H1 (cell line): ENCODE results near the gene HNRNPM. TPM values are rescaled to one million over a fixed set of nuclear protein-coding genes. Genes with fewer than 3 reads are reported as not detected.

ENCODE experiments used
- CTCF ChIA-PET: fragments of 300-600 bp; sonication (Branson Sonifier 250); formaldehyde crosslinking; loops from one replicate; lab custom pipeline; 2021; ENCODE audit not compliant: partially characterized antibody; lab: Charles Lee
- POLR2A ChIA-PET: fragments of 300-600 bp; sonication (Branson Sonifier 250); formaldehyde crosslinking; loops from one replicate; lab custom pipeline; 2021; ENCODE audit warnings: inconsistent platforms; ENCODE audit not compliant: partially characterized antibody; lab: Charles Lee
- DNase-seq, 2 experiments: peaks; one replicate each; pipeline versions ENCODE4 v3.0.0 to v3.0.0-alpha.2; 2010 to 2022; ENCODE audit warnings: low spot score in 2 of 2, low read depth in 1 of 2, mixed read lengths in 1 of 2
- FAIRE-seq: peaks from 2 replicates; lab custom pipeline; 2011; peaks lifted over from hg19 to GRCh38; lab: Jason Lieb, UNC
- H2AFZ ChIP-seq: 2 replicates; pipeline ENCODE4 v1.8.1; 2012; ENCODE audit warnings: low read length, inconsistent platforms
- H2AK5ac ChIP-seq: 2 replicates; pipeline ENCODE4 v1.6.1; 2013; ENCODE audit warnings: low read depth, low read length
- H2BK120ac ChIP-seq: replicated peaks from 2 replicates; pipeline ENCODE3; 2013; ENCODE audit warnings: low read depth, low read length, inconsistent platforms
- H2BK12ac ChIP-seq: 2 replicates; pipeline ENCODE4 v1.6.1; 2013; ENCODE audit warnings: low read depth, low read length
- H2BK15ac ChIP-seq: 2 replicates; pipeline ENCODE4 v1.6.1; 2013; ENCODE audit warnings: low read length
- H2BK20ac ChIP-seq: 2 replicates; pipeline ENCODE4 v1.6.1; 2013; ENCODE audit warnings: low read length
- H2BK5ac ChIP-seq: 2 replicates; pipeline ENCODE4 v1.6.1; 2013; ENCODE audit warnings: low read depth, low read length
- H3K14ac ChIP-seq: 2 replicates; pipeline ENCODE4 v1.6.1; 2013; ENCODE audit warnings: inconsistent platforms; ENCODE audit not compliant: insufficient read length
- H3K18ac ChIP-seq: 2 replicates; pipeline ENCODE4 v1.6.1; 2013; ENCODE audit warnings: low read length; ENCODE audit errors: extremely low read depth
- H3K23ac ChIP-seq: 2 replicates; pipeline ENCODE4 v1.6.1; 2013; ENCODE audit warnings: inconsistent platforms; ENCODE audit not compliant: insufficient read length
- H3K23me2 ChIP-seq: 2 replicates; pipeline ENCODE4 v1.6.1; 2013; ENCODE audit warnings: low read depth, low read length
- H3K27ac ChIP-seq: 2 replicates; pipeline ENCODE4 v1.6.1; 2011; ENCODE audit warnings: low read depth, low read length, inconsistent platforms
- H3K27me3 ChIP-seq, 4 experiments: replicated peaks in 1 of 4; 1 replicate in 1 of 4; 2 replicates in 3 of 4; pipeline versions ENCODE4 v1.6.1 to v1.8.1; 2011 to 2013; ENCODE audit warnings: low read length in 3 of 4, mild to moderate bottlenecking in 3 of 4, inconsistent platforms in 2 of 4, mixed read lengths in 2 of 4, moderate library complexity in 1 of 4; ENCODE audit not compliant: control insufficient read depth in 3 of 4, insufficient read depth in 3 of 4; ENCODE audit errors: extremely low read depth in 1 of 4
- H3K36me3 ChIP-seq, 4 experiments: 2 replicates each; pipeline versions ENCODE4 v1.6.1 to v1.8.1; 2011 to 2013; ENCODE audit warnings: mild to moderate bottlenecking in 4 of 4, low read length in 3 of 4, moderate library complexity in 2 of 4, control low read depth in 1 of 4, inconsistent platforms in 1 of 4; ENCODE audit not compliant: insufficient read depth in 4 of 4, control insufficient read depth in 2 of 4
- H3K4ac ChIP-seq: replicated peaks from 2 replicates; pipeline ENCODE3; 2013; ENCODE audit warnings: low read length, low read depth, mixed read lengths, inconsistent platforms; ENCODE audit not compliant: insufficient read length
- H3K4me1 ChIP-seq, 4 experiments: replicated peaks in 1 of 4; 1 replicate in 1 of 4; 2 replicates in 3 of 4; pipeline versions ENCODE4 v1.6.1 to v1.8.1; 2011 to 2013; ENCODE audit warnings: low read length in 3 of 4, inconsistent platforms in 2 of 4, mixed read lengths in 1 of 4; ENCODE audit not compliant: insufficient read depth in 4 of 4, control insufficient read depth in 3 of 4
- H3K4me2 ChIP-seq, 2 experiments: 2 replicates each; pipeline versions ENCODE4 v1.6.1 to v1.8.1; 2011 to 2013; ENCODE audit warnings: low read depth in 2 of 2, low read length in 2 of 2, control low read depth in 1 of 2, inconsistent platforms in 1 of 2, mild to moderate bottlenecking in 1 of 2; ENCODE audit not compliant: insufficient read depth in 1 of 2
- H3K4me3 ChIP-seq, 4 experiments: fragments of 200-600, 300-600 bp in 1 of 4; sonication (generic), shearing (Covaris generic), sonication (Bioruptor Twin) in 1 of 4; 2 replicates each; pipeline versions ENCODE4 v1.5.1 to v1.8.1; 2011 to 2016; ENCODE audit warnings: low read length in 4 of 4, low read depth in 3 of 4, control low read depth in 2 of 4, inconsistent platforms in 2 of 4, mild to moderate bottlenecking in 2 of 4, mixed read lengths in 1 of 4, moderate library complexity in 1 of 4; ENCODE audit not compliant: insufficient read depth in 2 of 4; ENCODE audit errors: extremely low read depth in 1 of 4
- H3K56ac ChIP-seq: replicated peaks from 2 replicates; pipeline ENCODE3; 2013; ENCODE audit warnings: low read depth, mild to moderate bottlenecking, mixed read lengths, low read length, inconsistent platforms; ENCODE audit not compliant: insufficient read length
- H3K79me1 ChIP-seq: 2 replicates; pipeline ENCODE4 v1.6.1; 2013; ENCODE audit warnings: low read depth, low read length, control low read depth
- H3K79me2 ChIP-seq, 2 experiments: 2 replicates each; pipeline versions ENCODE4 v1.6.1 to v1.8.1; 2012 to 2013; ENCODE audit warnings: low read length in 2 of 2, mild to moderate bottlenecking in 2 of 2, inconsistent platforms in 1 of 2; ENCODE audit not compliant: insufficient read depth in 2 of 2, control insufficient read depth in 1 of 2
- H3K9ac ChIP-seq, 4 experiments: replicated peaks in 1 of 4; 1 replicate in 1 of 4; 2 replicates in 3 of 4; pipeline versions ENCODE4 v1.6.1 to v1.8.1; 2011 to 2013; ENCODE audit warnings: low read depth in 3 of 4, low read length in 3 of 4, control low read depth in 2 of 4, mild to moderate bottlenecking in 2 of 4, moderate library complexity in 2 of 4, inconsistent platforms in 1 of 4; ENCODE audit errors: extremely low read depth in 1 of 4
- H3K9me3 ChIP-seq, 2 experiments: 2 replicates each; pipeline versions ENCODE4 v1.6.1 to v1.8.1; 2012 to 2013; ENCODE audit warnings: mild to moderate bottlenecking in 2 of 2, moderate library complexity in 2 of 2, control low read depth in 1 of 2, inconsistent platforms in 1 of 2, low read depth in 1 of 2, low read length in 1 of 2, mixed read lengths in 1 of 2; ENCODE audit not compliant: insufficient read depth in 2 of 2
- H4K20me1 ChIP-seq, 2 experiments: replicated peaks in 1 of 2; 2 replicates each; pipeline versions ENCODE3 to v1.8.1; 2011 to 2013; ENCODE audit warnings: inconsistent platforms in 2 of 2, low read length in 2 of 2, mild to moderate bottlenecking in 1 of 2; ENCODE audit not compliant: insufficient read depth in 2 of 2, control insufficient read depth in 1 of 2
- H4K5ac ChIP-seq: 2 replicates; pipeline ENCODE4 v1.6.1; 2013; ENCODE audit warnings: low read length, low read depth, mixed read lengths, inconsistent platforms; ENCODE audit not compliant: insufficient read length
- H4K8ac ChIP-seq: 2 replicates; pipeline ENCODE4 v1.8.0; 2013; ENCODE audit warnings: mild to moderate bottlenecking, moderate library complexity, low read length, inconsistent platforms; ENCODE audit not compliant: insufficient read depth; ENCODE audit errors: extremely low read depth
- H4K91ac ChIP-seq: replicated peaks from 2 replicates; pipeline ENCODE3; 2013; ENCODE audit warnings: low read length, mixed read lengths, inconsistent platforms; ENCODE audit not compliant: insufficient read length
- CEBPB ChIP-seq: IDR thresholded peaks from 2 replicates; pipeline ENCODE4 v1.6.1; 2012; ENCODE audit warnings: low read depth, low read length
- CHD2 ChIP-seq: IDR thresholded peaks from 2 replicates; pipeline ENCODE4 v1.6.1; 2012; ENCODE audit warnings: low read length, improper control_type of control experiment
- HDAC2 ChIP-seq, 2 experiments: fragments of 300-600 bp in 1 of 2; sonication (generic) in 1 of 2; IDR thresholded peaks; 2 replicates each; pipeline ENCODE4 v1.6.1; 2011 to 2012; ENCODE audit warnings: low read depth in 2 of 2, low read length in 2 of 2, mild to moderate bottlenecking in 2 of 2, moderate library complexity in 2 of 2, borderline replicate concordance in 1 of 2, inconsistent platforms in 1 of 2
- KDM1A ChIP-seq: fragments of 200-600, 300-600 bp; sonication (generic); IDR thresholded peaks from 2 replicates; pipeline ENCODE4 v1.7.1; 2016; ENCODE audit warnings: mild to moderate bottlenecking, low read length, borderline replicate concordance
- RFX5 ChIP-seq: IDR thresholded peaks from 2 replicates; pipeline ENCODE4 v1.6.1; 2011; ENCODE audit warnings: low read depth, low read length, improper control_type of control experiment, borderline replicate concordance
- TAF1 ChIP-seq: IDR thresholded peaks from 2 replicates; pipeline ENCODE4 v1.6.1; 2011; ENCODE audit warnings: mild to moderate bottlenecking, low read depth, low read length
- WGBS, 2 experiments: shearing (Covaris generic) in 1 of 2; methylation state at CpG; one replicate each; pipeline versions ENCODE4 v1.1.6 to v1.1.7; 2013 to 2015; ENCODE audit warnings: low lambda C conversion rate in 2 of 2, mixed read lengths in 2 of 2, inconsistent platforms in 1 of 2, low coverage in 1 of 2, missing lambda C conversion rate in 1 of 2; ENCODE audit not compliant: insufficient replicate concordance in 2 of 2, insufficient coverage in 1 of 2, insufficient read length in 1 of 2; ENCODE audit errors: extremely low coverage in 1 of 2, missing lambda C conversion rate in 1 of 2; 5-methylcytosine and 5-hydroxymethylcytosine counted together
- polyA plus RNA-seq, 7 experiments: library from polyadenylated mRNA; depleted of rRNA in 3 of 7; stranded (reverse) in 5 of 7; unstranded in 2 of 7; fragments of >200 nt in 5 of 7; fragments of 200-250 nt in 2 of 7; gene quantifications; 1 replicate in 5 of 7; 2 replicates in 1 of 7; 4 replicates in 1 of 7; pipeline versions ENCODE4 v1.2.1 to v1.2.3, GENCODE V29; 2011 to 2013; ENCODE audit warnings: missing spikeins in 2 of 7, mixed read lengths in 2 of 7
- total RNA-seq: library from RNA; stranded (reverse); fragmentation: NEBNext Ultra II Directional; extraction: Animal tissue kit (Norgen Biotek cat#: 25700); gene quantifications from 2 replicates; pipeline ENCODE4 v1.2.1, GENCODE V29; 2021

HNRNPM gene
- total and polyA plus RNA-seq, 2 of the 8 experiments (the other 6 are each of a cell fraction or from before 2014, with no cell fraction given), result 375 to 474 TPM

DNA sequence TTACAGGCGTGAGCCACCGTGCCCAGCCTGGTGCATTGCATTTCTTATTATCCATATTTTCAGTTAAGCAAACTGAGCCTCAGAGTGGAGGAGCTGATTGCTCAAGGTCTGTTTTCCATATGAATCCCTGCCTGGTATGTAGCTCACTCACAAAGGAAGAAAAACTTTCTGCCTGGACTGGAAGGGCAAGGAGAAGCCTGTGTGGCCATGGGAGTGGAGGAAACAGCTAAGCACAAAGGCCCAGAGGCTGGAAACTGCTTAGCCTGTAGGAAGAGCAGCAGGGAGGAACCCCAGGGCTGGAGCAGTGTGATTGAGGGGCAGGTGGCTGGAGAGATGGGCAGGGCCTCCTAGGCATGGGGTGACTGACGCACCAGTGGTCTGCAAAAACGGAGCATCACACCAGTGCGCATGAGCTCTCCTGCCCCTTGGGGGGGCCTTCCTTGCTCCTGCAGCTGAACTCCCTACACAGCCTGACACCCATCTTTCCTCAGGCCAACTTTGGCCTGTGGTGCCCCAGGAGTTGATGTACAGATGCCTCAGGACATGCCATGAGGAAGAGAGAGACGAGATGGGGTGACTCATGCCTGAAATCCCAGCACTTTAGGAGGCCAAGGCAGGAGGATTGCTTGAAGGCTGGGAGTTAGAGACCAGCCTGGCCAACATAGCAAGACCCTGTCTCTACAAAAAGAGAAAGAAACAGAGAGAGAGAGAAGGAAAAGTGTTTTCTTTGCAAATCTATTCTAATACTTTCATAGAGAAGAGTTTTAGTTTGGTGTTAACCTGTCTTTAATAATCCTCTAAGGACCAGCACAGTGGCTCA is 2.8 kb upstream of the HNRNPM start:
- Histone ChIP-seq H2BK120ac (no peak overlapping the region), H2AK5ac (no peak overlapping the region; the same call in 1 of the 2 replicates), H2AFZ (no peak overlapping the region), H3K9ac (no peak overlapping the region; a peak in 2 of 7 replicates), H3K4me2 (peak overlapping the region; percentile 0 to 6; a peak in 1 of 4 replicates), H3K27me3 (no peaks in the 10 kb centered on the region), H3K4ac (no peak overlapping the region), H3K36me3 (peaks cover 0 to 9% (median 0%) of the 10 kb centered on the region in 4 experiments; a peak in 2 of 8 replicates), H4K8ac (no peak overlapping the region), H3K23me2 (peaks cover 3% of the 10 kb centered on the region), H3K4me1 (peaks cover 3 to 11% (median 6%) of the 10 kb centered on the region in 4 experiments), H3K18ac (0 out of 2 replicates have a peak overlapping the region, but pooled peaks have one; percentile 2), H3K9me3 (no peaks in the 10 kb centered on the region), H3K79me2 (peaks cover 20 to 21% of the 10 kb centered on the region in 2 experiments), H3K79me1 (no peaks in the 10 kb centered on the region), H4K5ac (peak overlapping the region; percentile 15), H2BK20ac (0 out of 2 replicates have a peak overlapping the region, but pooled peaks have one; percentile 40), H4K91ac (peak overlapping the region; percentile 3), H3K23ac (no peak overlapping the region), H3K27ac (peak overlapping the region; percentile 35; the same call in 1 of the 2 replicates), H2BK12ac (peak overlapping the region; percentile 68; the same call in 1 of the 2 replicates), H4K20me1 (peaks cover 5 to 8% of the 10 kb centered on the region in 2 experiments), H2BK15ac (0 out of 2 replicates have a peak overlapping the region, but pooled peaks have one; percentile 63), H3K4me3 (no peak overlapping the region), H3K56ac (no peak overlapping the region), H3K14ac (no peak overlapping the region), H2BK5ac (peak overlapping the region; percentile 16)
- POLR2A ChIA-PET, result interaction anchor here (0.6 to 3.5 kb wide), 14 partner anchors 8 to 71 kb away, joined by 3 to 13 read pairs (median 3); partner anchors contain the start of gene RAB11B
- FAIRE-seq (peak; percentile 19), DNase-seq (peak in 1 of 2 experiments; percentile 62)
- WGBS, 2 experiments, result 74% methylated on average over 6 of the region's 6 CpGs; no CpG with 5 or more reads in 1 of the 2 experiments
- CTCF ChIA-PET, result interaction anchor here (0.6 to 2.0 kb wide), 13 partner anchors 8 to 512 kb away, joined by 3 to 10 read pairs (median 3); no protein-coding TSS in a partner anchor
- no peak for TF ChIP-seq CHD2
- TF ChIP-seq TAF1, result 0 out of 2 replicates have a peak, but pooled peaks have one; percentile 34
- peak; percentile 84 for TF ChIP-seq CEBPB
- TF ChIP-seq KDM1A, result peak; percentile 76; the same call in 1 of the 2 replicates
- TF ChIP-seq HDAC2 (IDR thresholded peaks at IDR 0.05; ENCODE audit: borderline replicate concordance in 1 of 2, low read depth in 2 of 2, low read length in 2 of 2), result peak; percentile 16 to 72; a peak in 1 of 4 replicates
- TF ChIP-seq RFX5, result no peak
